ENCODE data around the gene TMEM176B.
"Not testable (repeated sequence)": the region's sequence is repeated elsewhere in the genome, so short reads cannot be mapped to it uniquely, and the experiment has no call there.

Gene TMEM176B

DNA sequence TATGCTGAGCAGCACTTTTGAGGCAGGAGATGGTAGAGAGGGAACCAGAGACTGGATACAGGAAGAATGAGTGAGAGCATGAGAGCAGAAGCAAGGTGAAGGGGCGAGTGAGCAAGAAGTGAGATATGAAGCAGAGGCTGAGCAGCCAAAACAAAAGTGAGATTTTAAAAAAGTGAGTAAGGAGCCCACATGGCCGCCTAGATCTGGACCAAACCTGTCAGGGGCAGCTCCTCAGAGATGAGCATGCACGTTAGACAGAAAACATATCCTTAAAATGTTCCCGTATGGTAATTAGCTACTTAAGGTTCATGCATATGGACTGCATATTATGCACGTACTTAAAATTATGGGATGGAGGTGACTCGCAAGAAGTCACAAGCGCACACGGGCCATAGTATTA lies 22.9 kb upstream of the TMEM176B start:
- no peak for DNase-seq (ENCODE audit: low read depth, low spot score)

DNA sequence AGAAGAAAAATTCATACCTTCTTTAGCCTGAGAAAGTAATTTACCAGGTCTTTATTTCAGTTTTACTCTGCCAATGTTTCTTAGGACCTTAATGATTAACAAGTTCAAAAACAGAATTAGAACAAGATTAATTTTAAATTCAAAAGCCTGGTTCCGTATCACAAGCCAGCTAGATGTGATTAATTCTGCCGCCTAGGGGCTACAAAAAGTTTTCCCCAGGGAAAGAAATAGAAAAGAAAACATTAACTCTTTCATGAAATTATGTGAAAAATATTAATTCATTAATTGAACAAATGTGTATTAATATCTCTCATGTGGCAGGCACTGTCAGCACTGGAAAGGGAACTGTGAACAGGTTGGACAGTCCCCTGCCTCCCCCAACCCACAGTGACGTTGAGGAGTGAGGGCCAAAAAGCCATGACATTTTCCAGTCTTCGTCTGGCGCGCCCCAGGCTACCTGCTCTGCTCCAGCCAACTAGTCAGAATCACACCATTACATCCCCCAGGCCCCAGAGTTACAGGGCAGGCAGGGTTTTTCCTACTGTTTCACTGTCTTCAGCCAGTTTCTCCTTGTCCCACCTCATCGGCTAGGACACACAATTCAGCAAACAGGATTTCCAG lies 20.5 kb upstream of the TMEM176B start:
- no peak for DNase-seq (ENCODE audit: low read depth, low spot score)

DNA sequence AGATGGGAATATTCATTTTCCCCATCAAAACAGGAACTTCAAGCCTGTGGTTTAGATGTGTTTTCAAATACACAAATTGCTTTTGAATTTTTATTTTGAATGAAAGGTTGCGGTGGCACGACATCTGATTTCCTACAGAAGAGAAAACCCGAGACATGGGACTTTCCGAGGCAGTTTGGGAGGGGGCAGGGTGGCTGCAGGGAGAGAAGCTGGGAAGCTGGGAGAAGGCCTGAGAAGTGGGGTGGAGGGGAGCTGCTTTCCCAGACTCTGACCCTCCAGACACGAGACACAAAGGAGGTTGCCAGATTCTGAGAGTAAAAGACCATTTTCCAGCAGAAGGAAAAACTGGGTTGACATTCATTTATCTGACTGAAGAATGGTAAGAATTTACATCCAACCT lies 20.0 kb upstream of the TMEM176B start:
- no peak for DNase-seq (ENCODE audit: low read depth, low spot score)

DNA sequence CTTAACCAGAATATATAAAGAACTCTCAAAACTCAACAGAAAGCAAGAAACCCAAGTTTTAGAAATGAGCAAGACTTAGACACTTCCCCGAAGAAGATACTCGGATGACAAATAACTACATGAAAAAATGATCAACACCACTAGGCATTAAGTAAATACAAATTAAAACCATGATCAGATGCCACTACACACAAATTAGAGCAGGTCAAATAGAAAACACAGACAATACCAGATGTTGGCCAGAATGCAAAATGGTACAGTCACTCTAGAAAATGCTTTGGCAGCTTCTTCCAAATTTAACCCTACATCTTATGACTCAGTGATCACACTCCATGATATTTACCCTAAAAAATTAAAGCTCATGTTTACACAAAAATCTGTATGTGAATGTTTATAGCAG lies 18.8 kb upstream of the TMEM176B start:
- DNase-seq (ENCODE audit: low read depth, low spot score): no peak

DNA sequence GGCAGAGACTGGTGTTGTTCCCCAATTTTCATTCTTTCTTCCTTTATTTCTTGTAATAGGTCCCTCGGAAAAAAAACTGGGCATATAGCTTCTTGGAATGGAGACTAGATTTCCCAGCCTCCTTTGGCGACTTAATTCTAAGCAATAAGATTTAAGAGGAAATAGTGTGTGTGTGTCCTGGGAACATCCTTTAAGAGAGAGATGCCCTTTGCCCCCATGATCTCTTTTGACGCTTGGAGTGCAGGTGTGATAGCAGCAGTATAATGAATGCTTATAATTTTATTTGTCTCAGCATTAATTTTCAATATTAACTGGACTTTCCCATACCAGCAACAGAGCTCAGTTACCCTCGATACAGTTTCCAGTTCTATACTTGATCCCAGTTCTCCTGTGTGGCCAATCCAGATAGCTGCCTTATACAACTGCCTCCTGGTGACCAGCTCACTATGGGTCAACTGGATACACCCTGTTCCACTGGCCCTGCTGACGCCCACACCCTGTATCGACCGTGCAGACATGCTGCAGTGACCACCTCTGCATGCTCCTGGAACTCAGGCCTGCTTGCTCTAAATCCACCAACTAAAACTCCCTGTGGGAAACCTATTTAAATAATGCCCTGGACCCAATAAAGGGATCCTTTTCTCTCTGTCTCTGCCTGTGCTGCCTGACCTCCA lies 14.3 kb upstream of the TMEM176B start:
- no peak for DNase-seq (ENCODE audit: low read depth, low spot score)

DNA sequence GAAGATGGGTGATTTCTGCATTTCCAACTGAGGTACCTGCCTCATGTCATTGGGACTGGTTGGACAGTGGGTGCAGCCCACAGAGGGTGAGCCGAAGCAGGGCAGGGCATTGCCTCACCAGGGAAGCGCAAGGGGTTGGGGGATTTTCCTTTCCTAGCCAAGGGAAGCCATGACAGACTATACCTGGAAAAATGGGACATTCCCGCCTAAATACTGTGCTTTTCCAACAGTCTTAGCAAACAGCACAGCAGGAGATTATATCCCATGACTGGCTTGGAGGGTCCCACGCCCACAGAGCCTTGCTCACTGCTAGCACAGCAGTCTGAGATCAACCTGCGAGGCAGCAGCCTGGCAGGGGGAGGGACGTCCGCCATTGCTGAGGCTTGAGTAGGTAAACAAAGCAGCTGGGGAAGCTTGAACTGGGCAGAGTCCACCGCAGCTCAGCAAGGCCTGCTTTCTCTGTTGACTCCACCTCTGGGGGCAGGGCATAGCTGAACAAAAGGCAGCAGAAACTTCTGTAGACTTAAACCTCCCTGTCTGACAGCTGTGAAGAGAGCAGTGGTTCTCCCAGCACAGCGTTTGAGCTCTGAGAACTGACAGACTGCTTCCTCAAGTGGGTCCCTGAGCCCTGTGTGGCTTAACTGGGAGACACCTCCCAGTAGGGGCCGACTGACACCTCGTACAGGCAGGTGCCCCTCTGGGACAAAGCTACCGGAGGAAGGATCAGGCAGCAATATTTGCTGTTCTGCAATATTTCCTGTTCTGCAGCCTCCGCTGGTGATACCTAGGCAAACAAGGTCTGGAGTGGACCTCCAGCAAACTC lies 7.7 kb upstream of the TMEM176B start:
- DNase-seq (ENCODE audit: low read depth, low spot score): not testable (repeated sequence)

DNA sequence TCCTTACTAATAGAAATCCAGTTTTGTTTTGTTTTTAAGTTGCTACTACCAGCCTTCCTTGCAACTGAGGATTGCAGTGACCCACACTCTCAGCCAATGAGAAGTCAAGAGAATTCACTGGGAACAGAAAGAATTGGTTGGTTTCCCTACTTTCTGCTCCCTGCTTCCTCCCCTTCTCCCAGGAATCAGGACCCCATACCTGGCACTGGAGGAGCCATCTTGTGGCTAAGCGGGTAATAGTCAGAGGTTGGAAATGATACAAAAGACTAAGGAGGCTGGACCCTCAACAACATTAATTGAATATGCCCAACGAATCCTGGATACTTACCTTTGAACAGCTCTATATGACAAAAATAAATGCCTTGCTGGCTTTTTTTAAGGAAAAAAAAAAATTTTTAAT lies 6.7 kb upstream of the TMEM176B start:
- DNase-seq (ENCODE audit: low read depth, low spot score): no peak

DNA sequence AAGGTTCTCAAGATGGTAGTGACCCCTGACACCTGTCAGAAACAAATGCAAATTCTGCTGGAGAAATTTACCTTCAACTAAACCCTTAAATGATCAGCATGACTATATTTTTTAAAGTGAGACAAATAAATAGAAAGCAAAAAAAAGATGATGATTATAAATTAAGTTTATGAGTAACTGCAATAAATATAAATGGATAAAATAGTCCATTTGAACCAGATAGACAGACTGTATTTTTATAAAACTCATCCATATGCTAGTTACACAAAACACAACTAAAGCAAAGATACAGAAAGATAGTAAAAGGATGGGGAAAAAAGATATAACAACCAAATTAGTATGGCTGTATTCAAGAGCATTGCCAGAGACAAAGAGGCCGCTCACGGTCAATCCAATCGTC lies 6.3 kb upstream of the TMEM176B start:
- no peak for DNase-seq (ENCODE audit: low read depth, low spot score)

DNA sequence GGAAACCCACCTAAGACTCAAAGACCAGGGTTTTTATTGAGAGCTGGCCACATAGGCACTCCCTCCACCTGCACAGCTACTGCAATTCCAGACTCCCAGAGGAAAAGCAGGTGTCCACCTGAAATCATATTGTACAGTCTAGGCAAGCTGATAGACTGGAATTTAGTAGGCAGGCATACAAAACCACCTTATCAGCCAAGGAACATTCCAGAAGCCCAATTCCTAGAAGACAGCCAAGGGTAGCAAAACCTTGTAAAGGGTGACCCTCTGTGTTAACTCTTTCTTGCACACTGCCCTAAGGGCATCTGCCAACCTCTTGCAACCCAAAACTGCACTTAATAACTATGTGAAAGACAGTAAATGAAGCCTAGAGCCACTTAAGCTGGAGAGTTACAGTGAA lies 5.7 kb upstream of the TMEM176B start:
- DNase-seq (ENCODE audit: low read depth, low spot score): no peak

DNA sequence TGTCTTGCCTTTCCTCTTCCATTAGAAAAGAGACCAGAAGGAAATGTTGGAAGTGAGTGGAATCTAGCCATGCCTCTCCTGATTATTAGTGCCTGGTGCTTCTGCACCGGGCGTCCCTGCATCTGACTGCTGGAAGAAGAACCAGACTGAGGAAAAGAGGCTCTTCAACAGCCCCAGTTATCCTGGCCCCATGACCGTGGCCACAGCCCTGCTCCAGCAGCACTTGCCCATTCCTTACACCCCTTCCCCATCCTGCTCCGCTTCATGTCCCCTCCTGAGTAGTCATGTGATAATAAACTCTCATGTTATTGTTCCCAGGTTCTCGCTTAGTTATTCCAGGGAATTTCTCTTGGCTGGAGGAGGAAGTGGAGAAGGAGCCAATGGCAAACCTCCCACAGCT lies 4.6 kb upstream of the TMEM176B start:
- no peak for DNase-seq (ENCODE audit: low read depth, low spot score)

DNA sequence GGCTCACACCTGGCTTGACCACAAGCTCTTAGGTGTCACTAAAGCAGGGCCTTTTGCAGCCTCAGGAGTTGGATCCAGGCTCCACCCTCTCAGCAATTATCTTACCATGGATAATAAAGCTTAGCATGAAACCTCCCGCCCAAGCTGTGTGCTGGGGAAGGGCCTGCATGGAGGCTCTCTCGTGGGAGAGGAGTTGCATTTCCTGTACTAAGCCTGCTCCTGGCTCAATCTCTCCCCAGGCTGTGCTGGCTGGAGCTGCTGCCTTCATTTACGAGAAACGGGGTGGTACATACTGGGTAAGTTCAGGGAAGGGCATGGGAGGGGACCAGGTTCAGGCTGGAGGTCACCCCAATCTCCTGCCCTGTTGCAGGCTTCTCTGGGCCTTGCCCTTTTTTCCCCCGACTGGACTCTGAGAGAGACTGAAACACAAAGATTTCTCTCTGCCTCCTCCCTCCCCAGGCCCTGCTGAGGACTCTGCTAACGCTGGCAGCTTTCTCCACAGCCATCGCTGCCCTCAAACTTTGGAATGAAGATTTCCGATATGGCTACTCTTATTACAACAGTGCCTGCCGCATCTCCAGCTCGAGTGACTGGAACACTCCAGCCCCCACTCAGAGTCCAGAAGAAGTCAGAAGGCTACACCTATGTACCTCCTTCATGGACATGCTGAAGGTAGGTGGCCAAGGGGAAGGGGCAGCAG lies 3.1 kb upstream of the TMEM176B start:
- no peak for DNase-seq (ENCODE audit: low read depth, low spot score)

DNA sequence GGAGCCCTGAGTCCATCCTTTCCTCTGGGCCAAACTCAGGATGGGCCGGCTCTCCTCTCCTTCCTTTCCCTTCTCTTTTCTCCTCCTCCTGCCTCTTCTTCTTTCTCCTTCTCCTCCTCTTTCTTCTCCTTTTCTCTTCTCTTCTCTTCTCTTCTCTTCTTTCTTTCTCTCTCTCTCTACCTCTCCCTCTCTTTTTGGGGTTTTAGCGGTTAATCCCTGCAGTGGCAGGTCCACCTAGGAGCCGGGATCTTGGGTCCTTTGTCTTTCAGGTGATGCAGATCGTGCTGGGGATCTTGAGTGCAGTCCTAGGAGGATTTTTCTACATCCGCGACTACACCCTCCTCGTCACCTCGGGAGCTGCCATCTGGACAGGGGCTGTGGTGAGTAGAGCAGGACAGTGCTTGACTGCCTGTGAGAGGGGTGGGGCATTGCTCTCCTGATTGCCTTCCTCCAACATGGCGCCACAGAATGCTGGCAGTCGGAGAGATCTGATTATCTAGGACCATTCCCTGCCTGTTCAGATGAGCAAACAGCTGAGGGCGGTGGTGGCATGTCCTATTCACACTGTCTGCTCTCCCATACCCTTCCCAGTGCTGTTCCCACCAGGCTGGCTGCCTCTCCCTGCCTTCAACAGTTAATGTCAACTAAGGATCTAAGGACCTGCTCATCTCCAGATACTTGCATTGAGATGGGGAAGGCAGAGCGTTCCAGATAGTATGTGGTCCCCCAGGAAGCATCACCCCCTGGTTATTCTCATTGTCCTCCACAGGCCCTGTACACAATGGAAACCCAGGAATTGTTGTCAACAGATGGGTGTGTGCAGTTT lies 2.0 kb upstream of the TMEM176B start:
- no peak for DNase-seq (ENCODE audit: low read depth, low spot score)

DNA sequence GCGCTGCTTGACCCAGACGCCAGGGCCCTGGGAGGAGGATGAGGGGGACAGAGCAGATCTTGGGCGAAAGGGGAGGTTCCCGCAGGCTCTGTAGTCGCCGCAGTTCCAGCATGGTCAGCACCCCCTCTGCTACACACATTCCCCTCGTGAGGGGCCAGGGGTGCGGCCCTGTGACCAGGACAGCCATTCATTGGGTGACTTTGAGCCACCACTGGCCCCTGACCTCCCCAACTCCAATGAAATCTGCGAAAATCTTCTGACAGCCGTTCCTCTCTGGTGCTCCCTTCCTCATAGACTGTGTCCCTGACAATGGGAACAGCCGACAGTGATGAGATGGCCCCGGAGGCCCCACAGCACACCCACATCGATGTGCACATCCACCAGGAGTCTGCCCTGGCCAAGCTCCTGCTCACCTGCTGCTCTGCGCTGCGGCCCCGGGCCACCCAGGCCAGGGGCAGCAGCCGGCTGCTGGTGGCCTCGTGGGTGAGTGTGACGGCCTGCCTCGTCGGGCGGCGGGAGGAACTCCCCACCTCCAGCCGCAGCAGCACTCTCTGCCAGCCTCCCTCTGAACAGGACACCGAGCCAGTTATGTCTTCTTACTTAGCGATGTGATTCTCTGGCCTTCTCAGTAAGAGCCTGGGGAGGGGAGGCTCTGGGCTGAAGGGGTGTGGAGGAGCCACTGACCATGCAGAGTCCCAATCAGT lies 1.2 kb upstream of the TMEM176B start:
- no peak for DNase-seq (ENCODE audit: low read depth, low spot score)

DNA sequence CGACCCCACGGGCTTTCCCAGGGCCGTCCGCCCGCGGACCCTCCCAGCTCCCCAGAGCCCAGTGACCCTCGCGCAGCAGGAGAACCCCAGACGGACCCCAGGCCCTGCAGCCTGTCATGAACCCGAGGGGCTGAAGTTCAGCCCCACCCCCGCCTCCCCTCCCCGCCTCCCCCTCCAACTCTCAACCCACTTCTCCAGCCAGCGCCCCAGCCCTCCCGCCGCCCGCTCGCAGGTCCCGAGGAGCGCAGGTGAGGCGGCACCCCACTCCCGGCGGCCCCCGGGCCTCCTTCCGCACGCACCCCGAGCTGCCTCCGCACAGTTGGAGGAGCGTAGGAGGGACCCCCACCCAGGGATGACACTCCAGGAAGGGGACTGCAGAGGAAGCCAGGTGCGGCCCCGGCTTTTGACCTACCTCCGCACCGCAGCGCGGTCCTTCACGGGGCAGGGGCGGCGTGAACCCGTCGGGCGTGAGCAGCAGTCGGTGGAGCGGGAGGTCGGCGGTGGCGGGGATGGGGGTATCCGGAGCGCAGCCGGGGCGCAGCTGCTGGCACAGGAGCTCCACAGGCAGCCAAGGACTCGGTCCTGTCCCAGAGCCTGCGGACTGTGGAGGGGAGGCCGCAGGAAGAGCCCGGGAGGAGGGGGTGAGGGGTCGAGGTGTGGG lies 547 bp upstream of the TMEM176B start, which contains the start of gene TMEM176A:
TMEM176A (plus strand) TSS at position 189 of the 661 bp plus-strand sequence. CDS start 782 bp downstream, outside the sequence.
- DNase-seq (ENCODE audit: low read depth, low spot score): no peak

DNA sequence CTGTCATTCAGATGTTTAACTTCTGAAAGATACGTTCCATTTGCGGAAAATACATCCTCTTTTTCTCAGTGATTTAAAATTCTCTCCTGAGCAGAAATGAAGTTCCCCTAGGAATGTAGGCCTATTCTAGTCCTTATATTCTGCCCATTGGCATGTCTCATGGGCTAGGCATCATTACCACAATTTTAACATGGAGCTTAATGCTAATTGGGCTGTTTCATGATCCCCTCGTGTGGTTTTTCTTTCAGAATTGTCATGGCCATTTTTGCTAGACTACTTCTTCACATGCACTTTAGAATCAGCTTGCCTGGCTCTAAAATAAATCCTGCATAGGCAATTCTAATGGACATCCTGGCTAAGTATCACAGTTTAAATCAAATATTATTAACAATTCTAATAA lies 1.0 kb downstream of the TMEM176B start:
- no peak for DNase-seq (ENCODE audit: low read depth, low spot score)

DNA sequence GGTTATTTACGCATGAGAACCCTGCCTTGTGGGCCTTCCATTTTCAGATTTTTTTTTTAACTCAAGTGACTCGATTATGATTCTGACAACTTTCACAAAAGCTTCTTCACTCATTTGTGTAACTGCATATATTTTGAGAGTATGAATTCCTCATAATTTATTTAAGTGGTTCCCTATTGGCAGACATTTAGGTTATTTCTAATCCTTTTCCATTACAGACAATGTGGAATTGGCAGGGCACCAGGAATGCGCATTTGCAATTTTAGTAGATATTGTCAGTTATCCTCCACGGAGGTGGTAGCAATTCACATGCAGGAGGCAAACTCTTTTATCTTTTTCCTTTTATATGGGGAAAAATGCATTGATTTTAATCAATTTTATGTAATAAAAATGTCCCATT lies 2.5 kb downstream of the TMEM176B start:
- no peak for DNase-seq (ENCODE audit: low read depth, low spot score)

DNA sequence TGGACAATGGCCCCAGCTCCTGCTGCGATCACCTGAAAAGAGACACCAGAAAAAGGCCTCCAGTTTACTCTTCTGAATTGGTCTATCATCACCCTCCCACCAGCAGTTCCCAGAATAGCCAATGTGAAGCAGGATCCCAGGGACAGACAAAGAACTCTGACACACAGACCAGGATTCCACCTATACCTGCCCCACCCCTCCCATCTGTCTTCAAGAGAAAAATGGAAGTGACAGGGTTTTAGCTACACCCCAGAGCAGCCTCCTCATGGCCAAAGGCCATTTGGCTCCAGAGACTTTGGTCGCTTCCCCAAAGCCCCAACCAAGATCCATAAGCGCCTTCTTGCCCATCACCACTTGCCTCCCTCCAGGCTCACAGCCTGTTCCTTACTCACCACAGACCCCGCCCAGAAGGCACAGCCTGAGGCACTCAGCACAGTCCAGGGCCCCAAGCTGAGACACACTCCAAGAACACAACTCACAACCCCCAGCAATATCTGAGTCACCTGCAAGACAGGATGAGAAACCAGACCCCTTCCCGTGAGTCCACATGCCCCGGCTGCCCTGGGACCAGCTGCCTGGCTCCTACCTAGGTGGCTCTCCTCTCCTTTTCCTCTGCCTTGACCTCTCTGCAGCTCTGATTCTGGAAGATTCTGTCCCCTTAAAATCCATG lies 6.5 kb downstream of the TMEM176B start:
- no peak for DNase-seq (ENCODE audit: low read depth, low spot score)

DNA sequence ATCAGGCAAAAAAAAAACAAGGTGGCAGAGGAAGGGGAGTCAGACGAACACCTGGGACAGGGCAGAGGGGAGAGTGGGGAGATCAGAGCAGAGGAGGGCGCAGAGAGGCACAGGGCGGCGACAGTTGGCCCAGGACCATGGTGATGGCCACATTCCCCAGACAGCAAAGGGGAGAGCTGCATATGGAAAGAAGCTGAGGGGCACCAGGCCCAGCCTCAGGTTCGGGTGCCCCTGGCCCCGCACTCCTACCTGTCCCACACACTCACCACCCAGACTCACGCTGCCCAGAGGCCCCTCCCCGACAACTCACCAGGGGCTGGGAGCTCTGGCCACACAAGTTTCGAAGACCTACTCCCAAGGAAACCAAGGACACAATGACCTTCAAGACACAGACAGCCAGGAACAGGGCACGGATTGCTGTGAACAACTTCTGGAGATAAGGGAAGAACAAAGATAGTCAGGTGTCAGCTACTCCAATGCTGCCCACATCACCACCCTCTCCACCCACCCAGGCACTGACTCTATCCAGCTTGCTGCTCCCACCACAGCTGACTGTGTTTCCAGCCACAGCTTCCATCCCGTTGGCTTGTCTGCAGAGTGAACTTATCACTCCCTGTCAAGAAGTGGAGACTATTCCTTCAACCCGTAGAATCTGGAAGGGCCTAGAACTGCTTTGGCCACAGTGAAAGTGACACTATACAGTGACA lies 8.3 kb downstream of the TMEM176B start:
- no peak for DNase-seq (ENCODE audit: low read depth, low spot score)

DNA sequence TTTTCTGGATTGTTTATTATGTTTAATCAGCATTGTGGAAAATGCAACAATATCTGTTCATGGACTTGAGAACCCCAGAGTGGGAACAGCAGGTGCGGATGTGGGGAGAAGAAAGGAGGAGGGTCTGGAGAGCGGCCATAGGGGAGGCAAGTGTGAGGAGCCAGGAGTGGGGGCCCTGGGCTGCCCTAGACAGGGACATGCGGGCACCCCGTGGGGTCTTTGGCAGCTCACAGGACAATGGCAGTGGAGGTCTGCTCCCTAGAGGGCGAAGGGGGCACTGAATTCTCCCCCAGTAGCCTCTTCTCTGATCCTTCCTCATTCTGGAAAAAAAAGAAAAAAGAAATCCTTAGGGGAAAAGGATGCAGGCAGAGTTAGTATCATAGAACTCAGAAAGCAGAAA lies 8.9 kb downstream of the TMEM176B start:
- no peak for DNase-seq (ENCODE audit: low read depth, low spot score)
